Measurements from ENCODE around the gene CDKN1A. TPM values are rescaled to one million over a fixed set of nuclear protein-coding genes. Genes with fewer than 3 reads are reported as not detected.

The CDKN1A gene
- total RNA-seq, 1 donor from 2014 or later: 56.2 TPM

- intact Hi-C loops (cut with micrococcal nuclease): no loop called here
Measured at GRCh38 chr6:36655085-36655724, 23.3 kb upstream of the CDKN1A start.

- intact Hi-C loops (cut with micrococcal nuclease): no loop called here
Measured at GRCh38 chr6:36656441-36656840, 22.1 kb upstream of the CDKN1A start.

- intact Hi-C loops (cut with micrococcal nuclease): no loop called here
Measured at GRCh38 chr6:36657271-36657670, 21.2 kb upstream of the CDKN1A start.

GRCh38 chr6:36657942-36658544, 20.5 kb upstream of the CDKN1A start:
- intact Hi-C loops (cut with micrococcal nuclease): no loop called here

- intact Hi-C loops (cut with micrococcal nuclease): no loop called here
Measured at GRCh38 chr6:36659271-36659670, 19.2 kb upstream of the CDKN1A start.

- intact Hi-C loops (cut with micrococcal nuclease): no loop called here
Measured at GRCh38 chr6:36660771-36661471, 17.6 kb upstream of the CDKN1A start.

GRCh38 chr6:36662380-36662779, 16.1 kb upstream of the CDKN1A start:
- intact Hi-C loops (cut with micrococcal nuclease): no loop called here

GRCh38 chr6:36662827-36663256, 15.7 kb upstream of the CDKN1A start:
- intact Hi-C loops (cut with micrococcal nuclease): no loop called here

GRCh38 chr6:36663504-36664446, 14.7 kb upstream of the CDKN1A start:
- intact Hi-C loops (cut with micrococcal nuclease): no loop called here

GRCh38 chr6:36665180-36665579, 13.3 kb upstream of the CDKN1A start:
- intact Hi-C loops (cut with micrococcal nuclease): no loop called here

GRCh38 chr6:36666287-36666686, 12.2 kb upstream of the CDKN1A start:
- intact Hi-C loops (cut with micrococcal nuclease): no loop called here

- intact Hi-C loops (cut with micrococcal nuclease): no loop called here
Measured at GRCh38 chr6:36666826-36667591, 11.5 kb upstream of the CDKN1A start.

- intact Hi-C loops (cut with micrococcal nuclease): no loop called here
Measured at GRCh38 chr6:36668591-36668990, 9.9 kb upstream of the CDKN1A start.

- intact Hi-C loops (cut with micrococcal nuclease): no loop called here
Measured at GRCh38 chr6:36669002-36669401, 9.5 kb upstream of the CDKN1A start.

- intact Hi-C loops (cut with micrococcal nuclease): no loop called here
Measured at GRCh38 chr6:36670271-36670670, 8.2 kb upstream of the CDKN1A start.

- intact Hi-C loops (cut with micrococcal nuclease): no loop called here
Measured at GRCh38 chr6:36671687-36672375, 6.7 kb upstream of the CDKN1A start.

- intact Hi-C loops (cut with micrococcal nuclease): no loop called here
Measured at GRCh38 chr6:36673882-36674281, 4.6 kb upstream of the CDKN1A start.

- intact Hi-C loops (cut with micrococcal nuclease): no loop called here
Measured at GRCh38 chr6:36674942-36675341, 3.6 kb upstream of the CDKN1A start.

GRCh38 chr6:36676141-36677058, 2.1 kb upstream of the CDKN1A start:
- intact Hi-C loops (cut with micrococcal nuclease): no loop called here

All from T-helper 2 cell treated with Interferon-gamma antibody and Interleukin-4, amounts not matched to agents 100 ng/mL and 5 ng/mL, for 36 hours (primary cell).